Nasal cavity respiratory epithelium epithelial cell of viscerocranial mucosa (primary cell): ENCODE measurements around the gene CHD5. TPM values are rescaled to one million over a fixed set of nuclear protein-coding genes. Genes with fewer than 3 reads are reported as not detected.

Experiments used
- total RNA-seq: library from RNA; depleted of rRNA; stranded (reverse); fragments of >200 nt; gene quantifications from 2 replicates; pipeline ENCODE4 v1.2.3, GENCODE V29; 2014

The CHD5 gene
- total RNA-seq, result under 0.01 and 0.07 TPM in 2 replicates

DNA sequence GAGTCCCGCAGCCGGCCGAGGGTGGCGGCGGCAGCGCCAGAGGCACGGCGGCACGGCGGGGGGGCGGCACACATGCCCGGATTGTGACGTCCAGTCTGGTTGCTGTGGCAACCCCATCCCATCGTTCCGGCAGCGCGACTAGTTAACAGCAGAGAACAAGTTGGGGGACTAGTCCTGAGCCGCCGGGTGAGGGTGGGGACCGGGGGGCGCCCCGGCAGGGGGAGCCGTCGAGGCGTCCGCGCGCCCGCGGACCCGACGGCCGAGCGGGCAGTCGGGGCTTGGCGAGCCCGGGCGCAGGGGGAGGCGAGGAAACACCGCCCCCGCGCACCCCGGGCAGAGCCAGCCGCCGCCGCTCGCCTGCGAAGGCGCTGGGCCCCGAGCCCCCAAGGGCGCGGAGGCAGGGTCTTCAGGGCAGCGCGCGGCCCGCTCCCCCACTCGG lies at the start of gene CHD5:
Gene CHD5, minus strand, starts transcription at position 54 of the 439 bp plus-strand sequence. CDS start 298 bp downstream, outside the sequence.

DNA sequence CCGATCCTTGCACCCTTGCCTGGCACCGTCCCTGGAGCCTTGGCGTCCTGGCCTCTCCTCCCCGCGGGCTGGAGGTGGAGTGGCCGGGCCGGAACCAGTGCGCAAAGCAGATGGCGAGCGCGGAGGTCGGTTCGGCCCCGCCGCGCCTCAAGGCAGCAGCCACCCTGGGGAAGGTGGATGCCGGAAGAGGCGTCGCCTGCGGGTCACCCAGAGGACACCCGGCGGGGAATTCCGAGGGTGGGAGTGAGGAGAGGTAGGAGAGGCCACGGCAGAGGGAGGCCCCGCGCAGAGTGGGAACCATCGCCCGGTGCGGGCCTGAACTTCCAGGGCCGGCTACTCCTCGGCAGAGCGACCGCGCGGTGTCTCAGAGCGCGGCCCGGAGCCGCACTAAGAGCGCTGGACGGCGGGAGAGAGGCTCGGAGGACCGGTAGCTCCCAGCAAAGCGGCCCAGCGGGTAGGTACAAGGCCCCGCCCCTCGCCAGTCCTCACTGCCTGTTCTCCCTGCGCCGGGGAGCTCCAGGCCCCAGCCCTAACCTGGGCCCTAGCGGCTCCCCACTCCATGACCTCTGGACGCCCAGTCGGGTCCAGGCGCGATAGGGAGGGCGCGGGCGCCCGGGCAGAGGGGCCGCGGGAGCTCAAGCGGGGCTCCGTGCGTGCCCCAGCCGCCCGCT lies 25.9 kb upstream of the CHD5 start, which contains the start of gene RNF207:
Gene RNF207, plus strand, starts transcription at position 271 of the 671 bp plus-strand sequence. CDS start 417 bp downstream, outside the sequence.

DNA sequence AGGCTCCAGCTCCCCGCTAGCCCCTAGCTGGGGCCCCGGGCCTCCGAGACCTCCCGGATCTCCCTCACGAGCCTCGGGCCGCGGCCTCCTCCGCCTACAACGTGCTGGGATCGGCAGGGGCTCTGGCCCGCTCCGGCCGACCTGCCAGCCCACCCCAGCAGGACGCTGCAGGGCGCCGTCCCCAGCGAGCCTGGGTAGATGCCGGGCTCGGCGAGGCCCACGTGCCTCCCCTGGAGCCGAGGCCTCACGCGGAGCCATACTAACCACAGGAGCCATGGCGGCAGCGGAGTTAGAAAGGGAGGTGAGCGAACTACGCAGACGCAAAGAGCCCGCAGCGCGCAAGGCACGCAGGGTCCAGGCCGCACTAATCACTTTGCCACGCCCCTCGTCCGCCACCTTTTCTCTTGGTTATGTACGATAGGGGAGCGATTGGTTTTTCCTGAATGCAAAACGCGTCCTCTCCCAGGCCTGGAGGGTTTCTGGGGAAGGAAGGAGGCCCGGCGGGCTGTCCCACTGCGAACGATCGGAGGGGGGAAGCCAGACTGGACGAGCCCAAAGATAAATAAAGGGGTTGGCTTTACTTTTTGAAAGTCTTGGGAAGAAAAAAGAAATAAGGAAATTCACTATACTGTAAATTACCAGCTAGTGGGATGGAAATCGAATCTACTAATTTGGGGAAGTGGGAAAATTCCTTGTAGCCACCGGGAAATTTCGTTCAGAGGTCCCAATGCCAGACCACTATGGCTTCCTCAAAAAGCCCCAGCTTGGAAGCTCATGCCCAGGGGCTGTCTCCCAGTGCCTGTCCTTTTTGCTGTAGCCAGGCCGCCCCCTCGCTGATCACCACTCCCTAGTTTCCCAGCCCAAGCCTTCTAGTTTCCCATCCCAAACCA lies 19.4 kb upstream of the CHD5 start, which contains the start of gene RPL22:
Gene RPL22, minus strand, starts transcription at position 298 of the 890 bp plus-strand sequence. Its CDS starts 22 bp downstream, at position 276.

Other genes starting within 250 kb of the CHD5 start
- gene NPHP4, start 187.9 kb downstream of the CHD5 start, total RNA-seq, result 3.4 and 8.0 TPM in 2 replicates
- gene KCNAB2, start 134.4 kb downstream of the CHD5 start, total RNA-seq, result 1.7 and 2.3 TPM in 2 replicates
- gene RPL22, start 19.3 kb upstream of the CHD5 start, total RNA-seq, result 133 and 152 TPM in 2 replicates
- 4.1 and 23.6 TPM in 2 replicates for gene RNF207, start 25.8 kb upstream of the CHD5 start, total RNA-seq
- gene ICMT, start 55.6 kb upstream of the CHD5 start, total RNA-seq, result 72.8 and 81.2 TPM in 2 replicates
- gene HES3, start 63.9 kb upstream of the CHD5 start, total RNA-seq, result not detected in 2 replicates
- gene GPR153, start 80.8 kb upstream of the CHD5 start, total RNA-seq, result 17.9 and 38.3 TPM in 2 replicates
- gene ACOT7, start 213.4 kb upstream of the CHD5 start, total RNA-seq, result 62.5 and 76.2 TPM in 2 replicates
- gene HES2, start 239.6 kb upstream of the CHD5 start, total RNA-seq, result 174 and 222 TPM in 2 replicates
- gene ESPN, start 244.5 kb upstream of the CHD5 start, total RNA-seq, result 2.4 and 43.2 TPM in 2 replicates